PC-9 (cell line): ENCODE data around the gene ANXA3. TPM values are rescaled to one million over a fixed set of nuclear protein-coding genes. Genes with fewer than 3 reads are reported as not detected.

Experiments
- BruUV-seq: library from RNA; stranded (reverse); fragments of 400-500 nt; replicated peaks from 2 replicates; lab custom pipeline; 2021; lab: Mats Ljungman, UMichigan
- CTCF ChIA-PET: fragments of 300-600 bp; sonication (Branson Sonifier 250); formaldehyde crosslinking; loops from one replicate; lab custom pipeline; 2022; ENCODE audit warnings: antibody characterized with exemption; lab: Charles Lee
- POLR2A ChIA-PET: fragments of 300-600 bp; sonication (Branson Sonifier 250); formaldehyde crosslinking; loops from one replicate; lab custom pipeline; 2022; ENCODE audit warnings: antibody characterized with exemption; ENCODE audit not compliant: unreplicated experiment; lab: Charles Lee
- DNase-seq, 2 experiments: peaks; one replicate each; pipeline versions ENCODE4 v3.0.0 to v3.0.0-alpha.2; 2015 to 2022; ENCODE audit warnings: mixed read lengths in 1 of 2
- H2AFZ ChIP-seq: fragments of 200-600 bp; sonication (generic); 2 replicates; pipeline ENCODE4 v1.8.1; 2017; ENCODE audit warnings: antibody characterized with exemption
- H3F3A ChIP-seq: fragments of 200-600 bp; sonication (generic); 2 replicates; pipeline ENCODE4 v1.8.1; 2017; ENCODE audit warnings: antibody characterized with exemption, mild to moderate bottlenecking, low read depth; ENCODE audit not compliant: insufficient read depth
- H3K27ac ChIP-seq: fragments of 200-600 bp; sonication (generic); 2 replicates; pipeline ENCODE4 v1.6.1; 2016; ENCODE audit warnings: mixed run types
- H3K27me3 ChIP-seq: fragments of 200-600 bp; sonication (generic); 2 replicates; pipeline ENCODE4 v1.6.1; 2016; ENCODE audit warnings: low read depth, mixed run types; ENCODE audit not compliant: insufficient read depth
- H3K36me3 ChIP-seq: fragments of 200-600 bp; sonication (generic); 2 replicates; pipeline ENCODE4 v1.6.1; 2016; ENCODE audit warnings: low read depth, mixed run types
- H3K4me1 ChIP-seq: fragments of 200-600 bp; sonication (generic); replicated peaks from 2 replicates; pipeline ENCODE4 v1.6.1; 2016; ENCODE audit warnings: mixed run types; ENCODE audit not compliant: insufficient read depth
- H3K4me2 ChIP-seq: fragments of 200-600 bp; sonication (generic); 2 replicates; pipeline ENCODE4 v1.6.1; 2017; ENCODE audit warnings: mixed run types
- H3K4me3 ChIP-seq: fragments of 200-600 bp; sonication (generic); 2 replicates; pipeline ENCODE4 v1.6.1; 2016; ENCODE audit warnings: mixed run types
- H3K79me2 ChIP-seq: fragments of 200-600 bp; sonication (generic); 2 replicates; pipeline ENCODE4 v1.6.1; 2017; ENCODE audit warnings: low read depth, mixed run types
- H3K9me2 ChIP-seq: fragments of 200-600 bp; sonication (generic); 2 replicates; pipeline ENCODE4 v1.8.1; 2017; ENCODE audit warnings: mild to moderate bottlenecking; ENCODE audit not compliant: insufficient read depth
- H3K9me3 ChIP-seq: fragments of 200-600 bp; sonication (generic); 2 replicates; pipeline ENCODE4 v1.8.1; 2016; ENCODE audit warnings: low read depth; ENCODE audit not compliant: insufficient read depth
- H4K20me1 ChIP-seq: fragments of 200-600 bp; sonication (generic); 2 replicates; pipeline ENCODE4 v1.8.1; 2017; ENCODE audit not compliant: insufficient read depth
- EZH2 ChIP-seq: fragments of 200-600 bp; sonication (generic); IDR thresholded peaks from 2 replicates; pipeline ENCODE4 v1.8.0; 2017; ENCODE audit warnings: antibody characterized with exemption, low read depth
- intact Hi-C: fragments of 100-400 bp; cut with micrococcal nuclease; formaldehyde crosslinking; loops from one replicate; pipeline ENCODE4 v1.10.0; 2022; ENCODE audit not compliant: unreplicated experiment
- total RNA-seq: library from RNA; stranded (reverse); gene quantifications from 2 replicates; pipeline ENCODE4 v1.2.3, GENCODE V29; 2021
- TF ChIP-seq, protein P1 (sequence below): fragments of 200-600 bp; sonication (generic); conservative IDR thresholded peaks from 2 replicates; pipeline ENCODE4 v1.6.1; 2017; ENCODE audit warnings: mixed run types, antibody characterized with exemption, mild to moderate bottlenecking, moderate library complexity

Gene ANXA3
- total RNA-seq, 1 experiment from 2014 or later: 140 TPM

DNA sequence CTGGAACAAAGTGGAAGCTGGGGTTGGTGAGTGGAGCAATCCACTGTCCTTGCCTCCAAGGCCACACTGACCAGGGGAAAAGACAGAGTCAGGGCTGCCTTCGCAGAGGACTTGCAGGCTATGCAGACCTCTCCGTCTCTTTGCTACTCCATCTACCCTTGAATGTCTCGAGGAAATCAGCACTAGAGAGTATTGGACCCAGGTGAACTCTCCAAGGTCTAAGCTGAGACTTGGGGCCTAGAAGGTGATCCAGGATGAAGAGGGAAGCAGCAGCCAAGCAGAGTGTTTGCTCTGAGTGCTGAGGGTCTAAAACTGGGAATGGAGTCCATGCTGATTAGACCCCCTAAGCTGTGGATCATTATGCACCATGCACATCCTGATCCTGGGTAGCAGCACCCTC lies 54.5 kb downstream of the ANXA3 start:
- Histone ChIP-seq H4K20me1 (no peaks in the 10 kb centered on the region), H3K36me3 (peaks cover 12% of the 10 kb centered on the region; the same call in 1 of the 2 replicates), H3F3A (no peaks in the 10 kb centered on the region), H3K4me3 (no peak overlapping the region), H3K27me3 (no peaks in the 10 kb centered on the region), H3K4me1 (no peaks in the 10 kb centered on the region), H3K9me3 (no peaks in the 10 kb centered on the region), H3K27ac (no peak overlapping the region), H3K9me2 (no peaks in the 10 kb centered on the region), H2AFZ (no peak overlapping the region), H3K79me2 (no peaks in the 10 kb centered on the region), H3K4me2 (no peak overlapping the region)
- TF ChIP-seq, protein P1, sequence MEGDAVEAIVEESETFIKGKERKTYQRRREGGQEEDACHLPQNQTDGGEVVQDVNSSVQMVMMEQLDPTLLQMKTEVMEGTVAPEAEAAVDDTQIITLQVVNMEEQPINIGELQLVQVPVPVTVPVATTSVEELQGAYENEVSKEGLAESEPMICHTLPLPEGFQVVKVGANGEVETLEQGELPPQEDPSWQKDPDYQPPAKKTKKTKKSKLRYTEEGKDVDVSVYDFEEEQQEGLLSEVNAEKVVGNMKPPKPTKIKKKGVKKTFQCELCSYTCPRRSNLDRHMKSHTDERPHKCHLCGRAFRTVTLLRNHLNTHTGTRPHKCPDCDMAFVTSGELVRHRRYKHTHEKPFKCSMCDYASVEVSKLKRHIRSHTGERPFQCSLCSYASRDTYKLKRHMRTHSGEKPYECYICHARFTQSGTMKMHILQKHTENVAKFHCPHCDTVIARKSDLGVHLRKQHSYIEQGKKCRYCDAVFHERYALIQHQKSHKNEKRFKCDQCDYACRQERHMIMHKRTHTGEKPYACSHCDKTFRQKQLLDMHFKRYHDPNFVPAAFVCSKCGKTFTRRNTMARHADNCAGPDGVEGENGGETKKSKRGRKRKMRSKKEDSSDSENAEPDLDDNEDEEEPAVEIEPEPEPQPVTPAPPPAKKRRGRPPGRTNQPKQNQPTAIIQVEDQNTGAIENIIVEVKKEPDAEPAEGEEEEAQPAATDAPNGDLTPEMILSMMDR: no peak
- no peak for TF ChIP-seq EZH2
- no TSS peak for BruUV-seq
- ChIA-PET POLR2A (interaction anchor here (0.6 kb wide), 1 partner anchor 192 kb away, joined by 13 read pairs; no protein-coding TSS in a partner anchor), CTCF (no interaction called here)
- intact Hi-C loops: no loop called here
- DNase-seq: no peak

DNA sequence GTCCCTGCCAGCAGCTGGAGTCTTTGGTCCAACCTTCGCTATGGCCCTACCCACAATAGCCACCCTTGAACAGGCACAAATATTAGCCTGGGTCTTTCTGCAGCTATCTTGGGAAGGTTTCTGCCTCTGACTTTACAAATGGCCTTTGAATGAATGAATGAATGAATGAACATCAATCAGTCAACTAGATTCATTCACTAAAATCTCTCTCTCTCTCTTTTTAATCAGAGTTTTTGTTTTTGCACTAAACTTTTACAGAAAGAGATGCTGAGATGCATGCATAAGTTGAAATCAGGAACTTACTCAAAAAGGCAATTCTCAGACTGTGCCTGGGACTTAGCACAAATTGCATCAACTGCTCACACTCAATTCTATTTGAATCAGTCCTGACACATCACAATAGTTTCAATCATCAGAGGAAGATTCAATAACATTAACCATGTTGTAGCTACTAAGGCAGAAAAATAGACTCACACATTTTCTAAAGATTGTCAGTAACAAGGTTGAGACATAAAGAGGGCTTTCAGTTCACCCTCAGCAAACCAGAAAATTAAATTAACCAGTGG lies 55.0 kb downstream of the ANXA3 start:
- no peak overlapping the region for H2AFZ ChIP-seq
- TF ChIP-seq, protein P1: no peak
- TF ChIP-seq EZH2: no peak
- no peaks in the 10 kb centered on the region for H3K4me1 ChIP-seq
- H3F3A ChIP-seq: no peaks in the 10 kb centered on the region
- H3K27ac ChIP-seq: no peak overlapping the region
- BruUV-seq: no TSS peak
- H3K4me2 ChIP-seq: no peak overlapping the region
- peaks cover 12% of the 10 kb centered on the region; the same call in 1 of the 2 replicates for H3K36me3 ChIP-seq
- no peak overlapping the region for H3K4me3 ChIP-seq
- no peaks in the 10 kb centered on the region for H4K20me1 ChIP-seq
- no peak for DNase-seq
- ChIA-PET CTCF (no interaction called here), POLR2A (interaction anchor here (0.6 kb wide), 1 partner anchor 191 kb away, joined by 13 read pairs; no protein-coding TSS in a partner anchor)
- H3K79me2 ChIP-seq: no peaks in the 10 kb centered on the region
- intact Hi-C loops: no loop called here
- H3K9me2 ChIP-seq: no peaks in the 10 kb centered on the region
- no peaks in the 10 kb centered on the region for H3K27me3 ChIP-seq
- H3K9me3 ChIP-seq: no peaks in the 10 kb centered on the region

DNA sequence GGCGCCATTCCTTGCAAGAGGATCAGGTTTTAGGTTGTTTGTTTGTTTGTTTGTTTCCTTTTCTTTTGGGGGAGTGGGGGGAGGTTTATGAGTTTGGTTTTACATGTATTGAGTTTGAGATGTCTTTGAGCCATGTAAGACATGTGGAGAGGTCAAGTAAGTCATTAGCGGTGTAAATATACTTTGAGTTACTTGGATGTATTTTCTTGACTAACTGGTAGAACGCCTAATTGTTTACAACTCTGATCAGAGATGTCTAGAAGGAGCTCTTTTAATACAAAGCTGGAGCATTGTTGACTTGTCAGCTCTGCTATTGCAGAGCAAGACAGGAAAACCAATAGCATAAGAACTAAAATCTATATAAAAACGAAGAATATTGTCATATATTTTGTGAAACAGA lies 57.1 kb downstream of the ANXA3 start:
- Histone ChIP-seq H3K4me3 (no peak overlapping the region), H3K9me2 (no peaks in the 10 kb centered on the region), H3K79me2 (no peaks in the 10 kb centered on the region), H3K36me3 (peaks cover 12% of the 10 kb centered on the region; the same call in 1 of the 2 replicates), H2AFZ (no peak overlapping the region), H3F3A (no peaks in the 10 kb centered on the region), H3K9me3 (no peaks in the 10 kb centered on the region), H3K4me1 (no peaks in the 10 kb centered on the region), H3K27me3 (no peaks in the 10 kb centered on the region), H4K20me1 (no peaks in the 10 kb centered on the region), H3K27ac (no peak overlapping the region), H3K4me2 (no peak overlapping the region)
- TF ChIP-seq, protein P1: no peak
- no peak for TF ChIP-seq EZH2
- intact Hi-C loops: no loop called here
- POLR2A ChIA-PET: no interaction called here
- no TSS peak for BruUV-seq
- CTCF ChIA-PET: no interaction called here
- DNase-seq: no peak
